Stimulated activated CD4-positive, alpha-beta T cell treated with anti-CD3 and anti-CD28 coated beads, Interleukin-12 subunit alpha, Interleukin-12 subunit beta, amount 100 ng/mL, for 24 hours (primary cell): Measurements from ENCODE around the gene ZBTB9.

Experiments used
- DNase-seq, 2 experiments: peaks; one replicate each; pipeline ENCODE4 v3.0.0-alpha.2; 2020; ENCODE audit warnings: low read depth in 2 of 2

The ZBTB9 gene

DNA sequence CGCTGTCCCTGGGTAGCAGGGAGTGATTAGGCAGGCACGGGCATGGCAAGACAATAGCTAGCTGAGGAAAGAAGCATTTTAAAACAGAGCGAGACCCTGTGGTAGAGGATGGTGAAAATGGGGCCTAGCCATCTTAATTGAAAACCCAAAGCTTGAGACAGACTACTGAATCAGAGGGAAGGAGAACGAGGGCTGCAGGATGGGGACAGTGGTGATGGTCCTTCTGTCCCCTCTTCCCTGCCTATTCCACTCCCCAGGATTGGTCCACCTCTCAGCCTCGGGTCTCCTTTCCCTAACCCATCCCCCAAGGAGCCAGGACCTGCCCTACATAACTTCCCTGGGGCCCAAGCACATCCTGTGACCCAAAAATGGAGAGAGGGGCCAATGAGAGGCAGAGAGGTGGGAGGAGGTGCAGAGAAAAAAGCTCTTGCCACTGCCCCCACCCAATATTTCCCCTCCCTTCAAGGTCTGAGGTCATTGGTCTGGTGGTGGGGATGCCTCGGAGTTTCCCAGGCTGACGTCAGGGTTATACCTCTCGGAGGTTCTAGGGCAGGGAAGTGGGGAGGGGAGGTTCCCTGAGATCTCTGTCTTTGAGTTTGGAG lies 35.6 kb upstream of the ZBTB9 start:
- DNase-seq, result peak in 1 of 2 experiments; percentile 57

DNA sequence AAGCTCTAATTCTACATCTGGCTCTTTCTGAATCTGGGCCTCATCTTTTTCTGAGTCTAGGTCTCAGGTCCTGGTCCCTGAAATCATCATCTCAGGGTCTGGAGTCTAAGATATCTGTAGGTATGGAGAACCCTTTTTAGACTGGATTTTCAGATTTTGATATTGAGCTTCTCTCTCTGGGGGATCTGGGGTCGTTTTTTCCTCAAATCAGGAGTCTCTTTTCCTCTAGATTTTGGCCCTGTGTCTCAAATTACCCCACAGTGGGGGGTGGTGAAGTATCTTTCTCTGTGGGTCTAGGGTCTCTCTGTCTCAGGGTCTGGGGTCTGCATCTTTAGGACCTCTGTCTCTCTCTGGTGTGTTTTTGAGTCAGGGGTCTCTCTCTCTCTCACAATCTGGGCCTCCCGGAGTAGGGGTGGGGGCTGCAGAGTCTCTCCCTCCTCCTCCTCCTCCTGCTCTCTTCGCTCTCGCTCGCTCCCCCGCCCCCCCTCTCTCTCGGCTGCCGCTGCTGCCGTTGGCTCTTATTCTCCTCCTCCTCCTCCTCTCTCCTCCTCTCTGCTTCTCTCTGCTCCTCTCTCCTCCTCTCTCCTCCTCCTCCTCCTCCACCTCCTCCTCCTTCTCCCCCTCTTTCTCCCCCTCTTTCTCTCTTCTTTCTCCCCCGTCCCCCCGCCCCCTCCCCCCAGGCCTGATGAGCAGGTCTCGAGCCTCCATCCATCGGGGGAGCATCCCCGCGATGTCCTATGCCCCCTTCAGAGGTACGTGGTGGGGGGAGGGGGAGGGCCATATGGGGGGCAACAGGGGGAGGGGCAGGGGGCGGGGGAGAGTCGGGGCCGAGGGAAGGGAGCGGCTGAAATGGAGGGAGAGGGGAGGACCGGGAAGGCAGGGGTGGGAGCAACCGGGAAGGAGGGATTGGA lies 34.5 kb upstream of the ZBTB9 start, which contains the start of gene SYNGAP1:
TSS of gene SYNGAP1 (plus strand) at position 486 of the 911 bp plus-strand sequence. CDS start at position 686, 200 bp downstream.
- DNase-seq, result no peak

DNA sequence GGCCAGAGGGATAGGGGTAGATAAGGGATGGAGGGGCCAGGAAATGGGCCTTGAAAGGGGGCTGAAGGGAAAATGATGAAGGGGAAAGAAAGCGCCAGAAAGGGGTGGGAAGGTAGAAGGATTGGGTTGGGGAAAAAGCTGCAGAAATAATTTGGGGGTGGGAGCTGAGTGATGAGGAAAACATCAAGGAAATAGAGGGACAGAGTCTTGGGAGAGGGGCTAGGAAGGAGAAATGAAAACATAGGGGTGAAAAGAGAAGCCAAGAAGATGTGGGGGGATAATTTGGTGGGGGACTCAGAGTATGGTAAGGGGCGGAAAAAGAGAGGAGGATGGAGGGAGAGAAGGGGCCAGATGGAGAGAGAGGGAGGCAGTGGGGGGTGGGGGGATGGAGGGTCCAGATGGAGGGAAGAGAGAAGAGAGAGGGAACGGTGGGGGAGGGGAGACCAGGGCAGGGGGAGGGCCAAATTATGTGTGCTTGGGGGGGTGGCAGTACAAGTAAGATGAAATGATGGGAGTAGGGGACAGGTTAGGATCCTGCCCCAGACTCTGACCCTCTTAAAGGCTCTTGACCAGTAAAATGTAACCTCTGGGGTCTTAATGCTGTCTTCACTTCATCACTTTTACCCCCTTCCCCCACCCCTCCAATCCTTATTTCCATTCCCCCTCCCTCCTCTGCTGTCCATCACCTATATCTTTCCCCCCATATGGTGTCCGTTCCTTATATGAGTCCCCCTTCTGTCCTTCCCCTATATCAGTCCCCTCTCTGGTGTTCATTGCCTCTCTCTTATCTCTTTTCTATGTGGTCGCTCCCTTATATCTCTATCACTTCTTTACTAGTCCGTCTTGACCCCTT lies 33.7 kb upstream of the ZBTB9 start:
- no peak for DNase-seq

DNA sequence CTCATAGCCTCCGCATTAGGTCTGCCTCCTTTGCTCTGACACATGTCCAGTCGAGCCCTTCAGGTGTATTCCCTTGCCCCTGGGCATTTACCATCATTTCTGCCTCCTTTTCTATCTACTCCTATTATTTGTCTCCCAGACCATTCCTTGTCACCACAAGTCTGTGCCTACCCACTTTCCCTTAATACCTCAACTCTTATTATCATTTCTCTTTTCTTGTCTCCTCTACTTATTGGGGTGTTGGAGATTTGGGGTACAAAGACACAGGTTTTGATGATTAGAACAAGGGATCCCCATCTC lies 33.1 kb upstream of the ZBTB9 start:
- no peak for DNase-seq

DNA sequence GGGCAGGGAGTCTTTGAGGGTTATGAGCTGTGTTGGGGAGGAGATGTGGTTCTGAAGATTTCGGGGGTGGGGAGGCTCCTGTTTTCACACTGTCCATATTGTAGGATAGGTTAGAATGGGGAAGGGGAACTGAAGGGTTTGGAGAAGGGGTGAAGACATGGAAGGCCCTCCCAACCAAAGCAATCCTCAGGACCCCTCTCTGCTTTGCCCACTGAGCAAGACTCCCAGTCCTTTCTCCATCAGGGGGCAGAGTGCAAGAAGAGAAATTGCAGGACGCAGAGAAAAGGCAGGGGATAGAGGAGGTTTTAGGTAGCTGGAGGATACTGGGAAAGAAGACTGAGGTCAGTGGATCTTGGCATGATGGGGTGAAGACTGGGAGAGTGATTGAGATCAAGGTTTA lies 30.6 kb upstream of the ZBTB9 start:
- no peak for DNase-seq

DNA sequence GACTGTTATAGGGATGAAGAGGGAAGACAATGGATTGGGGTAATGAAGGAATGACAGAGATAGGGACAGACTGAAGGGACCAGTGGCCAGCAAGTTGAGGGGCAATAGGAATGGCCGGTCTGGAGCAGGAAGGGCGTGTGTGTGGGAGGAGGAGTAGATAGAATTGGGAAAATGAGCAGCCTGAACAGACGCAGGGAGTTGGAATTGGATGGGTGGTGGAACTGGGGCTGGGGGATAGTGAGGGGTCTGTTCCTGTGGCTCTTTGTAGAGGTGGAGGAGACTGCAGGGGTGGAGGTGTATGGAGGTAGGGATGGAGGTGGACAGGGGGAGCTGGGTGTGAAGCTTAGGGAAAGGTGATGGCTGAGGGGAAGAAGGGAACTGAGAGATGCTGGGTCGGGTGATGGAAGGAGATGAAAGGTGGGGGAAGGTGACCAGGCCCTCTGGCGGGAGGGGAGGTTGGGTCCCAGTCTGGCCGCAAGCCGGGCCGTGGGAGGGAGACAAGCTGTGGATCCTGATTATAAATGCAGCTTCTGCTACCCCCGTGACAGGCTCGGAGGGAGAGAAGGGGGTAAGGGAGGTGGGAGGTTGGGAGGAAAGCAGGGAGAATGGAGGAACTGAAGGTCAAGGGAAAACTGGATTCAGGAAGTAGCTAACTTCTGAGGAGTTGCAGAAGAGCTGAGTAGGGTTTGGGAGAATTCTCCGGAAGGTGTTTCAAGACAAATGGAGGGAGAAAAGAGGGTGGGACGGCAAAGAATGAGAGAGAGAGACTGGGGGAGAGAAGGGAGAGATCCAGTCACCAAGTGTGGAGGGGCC lies 29.3 kb upstream of the ZBTB9 start:
- no peak for DNase-seq

DNA sequence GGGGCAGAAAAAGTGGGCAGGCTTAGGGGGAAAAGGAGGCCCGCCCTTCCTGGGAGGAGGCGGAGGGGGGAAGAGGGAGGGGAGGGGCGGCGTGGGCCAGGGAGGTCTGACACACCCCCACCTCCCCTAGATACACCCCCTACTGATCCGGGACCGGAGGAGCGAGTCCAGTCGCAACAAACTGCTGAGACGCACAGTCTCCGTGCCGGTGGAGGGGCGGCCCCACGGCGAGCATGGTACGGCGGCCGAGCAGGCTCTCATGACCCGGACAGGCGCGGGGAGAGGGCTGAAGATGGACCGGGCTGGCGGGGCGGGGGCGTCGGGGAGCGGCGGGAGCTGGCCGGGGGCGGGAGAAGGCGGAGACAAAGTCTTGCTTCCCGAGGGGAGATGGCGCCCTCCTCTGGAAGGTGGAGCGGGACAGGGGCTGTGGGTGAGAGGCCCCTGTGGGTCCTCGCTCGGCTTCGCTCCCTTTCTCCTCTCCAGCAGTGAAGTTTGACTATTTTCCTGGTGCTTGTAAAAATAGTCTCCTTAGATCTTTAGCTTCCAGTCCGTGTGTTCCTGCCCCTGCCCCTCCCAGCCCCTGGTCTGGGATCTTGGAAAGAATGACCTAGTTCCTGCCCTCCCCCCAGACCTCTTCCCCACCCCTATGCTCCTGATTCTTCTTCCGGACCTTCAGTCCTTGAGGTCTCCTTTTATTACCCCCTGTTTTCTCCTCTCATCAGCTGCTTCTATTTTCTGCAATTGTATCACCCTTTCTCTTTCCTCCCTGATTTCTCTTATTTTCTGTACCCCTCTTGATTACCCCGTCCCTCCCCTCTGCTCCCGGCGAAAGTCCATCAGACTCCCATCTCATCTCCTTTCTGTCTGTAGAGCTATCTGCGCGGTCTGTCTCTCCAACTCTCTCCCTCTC lies 28.5 kb upstream of the ZBTB9 start:
- peak; percentile 61 to 87 for DNase-seq

DNA sequence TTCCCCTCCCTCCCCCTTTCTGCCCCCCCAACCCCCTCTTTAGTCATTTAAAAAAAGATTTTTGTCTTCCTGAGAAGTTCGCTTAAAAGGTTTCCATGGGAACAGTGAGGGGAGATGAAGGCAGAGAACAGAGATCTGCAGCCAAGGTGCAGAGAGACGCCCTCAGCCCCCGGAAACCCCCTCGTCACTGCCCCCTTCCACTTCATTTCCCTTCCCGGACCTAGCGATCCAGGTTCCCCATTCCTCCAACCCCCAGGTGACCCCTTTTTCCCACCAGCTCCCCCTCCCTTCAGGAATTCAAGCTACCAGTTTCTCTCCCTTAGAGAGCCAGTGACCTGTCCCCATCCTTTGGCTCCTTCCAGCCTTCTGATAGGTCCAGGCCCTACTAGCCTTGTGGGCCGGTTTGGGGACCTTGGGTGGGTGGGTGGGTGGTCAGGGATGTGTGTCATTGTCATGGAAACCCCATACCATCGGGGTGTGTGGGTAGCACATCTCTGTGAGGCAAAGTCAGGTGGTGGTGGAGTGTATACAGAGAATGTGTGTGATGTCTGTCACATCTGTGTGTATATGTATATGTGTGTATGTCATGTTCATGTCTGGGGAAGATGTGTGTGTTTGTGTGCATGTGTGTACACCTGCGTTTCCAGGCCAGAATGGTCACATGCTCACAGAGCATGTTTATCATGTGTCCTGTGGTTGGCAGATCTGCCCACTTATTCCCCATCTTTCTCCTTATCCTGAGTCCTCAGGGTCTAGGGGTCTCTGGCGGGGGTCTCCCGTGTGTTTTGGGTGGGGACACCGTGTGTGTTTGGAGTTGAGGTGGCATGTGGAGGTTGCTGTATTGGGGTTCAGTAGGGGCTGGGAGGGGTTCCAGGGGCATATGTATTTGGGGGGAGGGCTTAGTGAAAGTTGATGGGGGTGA lies 27.5 kb upstream of the ZBTB9 start:
- DNase-seq, result no peak

DNA sequence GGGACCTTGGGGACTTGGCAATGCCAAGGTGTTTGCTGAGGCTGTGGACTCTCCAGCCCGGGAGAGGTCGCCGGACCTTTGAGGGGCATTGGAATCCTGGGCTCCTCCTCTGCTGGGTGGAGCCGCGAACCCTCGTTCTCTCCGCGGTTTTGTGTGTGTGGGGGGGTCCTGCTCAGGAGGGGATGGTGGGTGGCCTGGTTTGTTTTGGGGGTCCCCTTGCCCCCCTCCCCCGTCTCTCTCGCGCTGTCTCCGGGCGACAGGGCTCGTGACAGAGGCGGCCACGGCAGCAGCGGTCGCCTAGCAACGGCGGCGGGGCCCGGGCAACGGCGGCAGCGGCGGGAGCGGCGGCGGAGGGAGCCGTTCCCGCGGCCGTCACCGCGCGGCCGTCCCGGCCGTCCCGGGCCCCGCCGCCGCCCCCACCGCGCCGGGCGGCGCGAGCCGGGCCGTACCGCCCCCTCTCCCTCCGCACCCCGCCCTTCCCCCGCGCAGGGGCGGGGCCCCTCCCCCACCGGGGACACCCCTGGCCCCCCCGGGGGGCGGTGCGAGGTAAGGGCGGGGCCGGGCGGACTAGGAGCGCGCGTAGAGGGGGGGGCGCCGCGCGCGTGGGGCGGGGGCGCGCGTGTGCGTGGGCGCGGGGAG lies 26.7 kb upstream of the ZBTB9 start:
- DNase-seq, result no peak

DNA sequence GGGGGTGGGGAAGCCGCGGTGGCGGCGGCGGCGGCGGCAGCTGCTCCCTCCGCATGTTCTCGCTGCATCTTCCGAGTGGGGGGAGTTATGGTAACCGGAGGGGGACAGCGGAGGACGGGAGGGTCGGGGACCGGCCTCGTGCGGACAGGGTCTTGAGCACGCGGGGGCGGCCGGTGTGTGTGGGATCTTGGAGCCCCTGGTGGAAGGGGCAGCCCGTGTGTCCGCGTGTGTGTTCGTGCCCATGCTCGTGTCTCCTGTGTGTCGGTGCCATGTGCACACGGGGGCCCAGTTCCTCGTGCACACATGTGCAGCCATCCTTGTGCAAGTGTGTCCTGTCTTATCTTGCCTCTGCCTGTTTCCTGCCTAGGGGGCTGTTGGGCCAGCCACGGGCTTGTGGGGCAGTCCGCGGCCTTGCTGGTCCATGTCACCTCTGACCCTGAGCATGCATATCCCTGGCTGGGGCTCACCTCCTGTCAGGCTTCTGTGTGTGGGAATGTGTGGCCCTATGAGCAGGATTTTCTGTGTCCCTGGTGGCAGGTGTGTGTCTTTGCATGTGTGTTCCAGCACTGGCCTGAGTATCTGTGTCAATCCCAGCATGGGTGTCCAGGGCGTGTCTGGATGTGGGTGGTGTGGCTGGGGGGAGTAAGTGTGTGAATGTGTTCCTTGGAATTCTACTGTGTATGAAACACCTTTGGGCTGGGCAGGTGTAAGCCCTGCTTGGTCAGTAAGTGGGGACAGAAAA lies 26.0 kb upstream of the ZBTB9 start:
- no peak for DNase-seq

DNA sequence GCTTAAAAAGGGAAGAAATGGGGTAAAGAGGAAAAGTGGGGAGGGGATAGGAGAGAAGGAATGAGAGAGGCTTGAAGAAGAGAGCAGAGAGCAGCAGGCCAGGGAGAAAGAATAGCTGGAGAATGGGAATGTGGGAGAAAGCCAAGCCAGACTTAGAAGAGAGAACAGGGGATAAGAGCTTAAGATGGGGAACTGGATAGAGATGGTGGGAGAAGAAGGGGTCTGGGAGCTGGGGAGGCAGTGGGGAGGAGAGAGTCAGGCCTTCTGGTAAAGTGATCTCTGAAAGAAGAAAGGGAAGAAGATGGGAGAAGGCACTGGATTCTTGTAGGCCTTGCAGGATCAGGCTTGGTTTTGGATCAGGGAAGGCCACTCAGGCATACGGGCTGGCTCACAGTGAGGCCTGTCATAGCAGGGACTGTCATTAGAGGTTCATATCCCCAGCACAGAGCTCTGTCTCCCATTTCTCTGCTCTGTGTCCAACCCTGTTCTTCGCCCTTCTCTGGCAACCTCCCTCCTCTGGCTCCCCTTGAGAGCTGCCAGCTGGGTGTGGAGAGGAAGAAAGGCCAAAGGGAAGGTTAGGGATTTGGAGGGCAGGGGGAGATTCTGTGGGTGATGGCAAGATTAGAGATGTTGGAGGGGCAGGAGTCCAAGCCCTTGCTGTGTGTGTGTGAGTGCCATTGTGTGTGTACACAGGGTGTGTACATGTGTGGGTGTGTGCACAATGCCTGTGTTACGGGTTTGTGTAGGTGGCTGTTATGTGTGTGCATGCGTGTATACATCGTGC lies 25.2 kb upstream of the ZBTB9 start:
- DNase-seq, result no peak

DNA sequence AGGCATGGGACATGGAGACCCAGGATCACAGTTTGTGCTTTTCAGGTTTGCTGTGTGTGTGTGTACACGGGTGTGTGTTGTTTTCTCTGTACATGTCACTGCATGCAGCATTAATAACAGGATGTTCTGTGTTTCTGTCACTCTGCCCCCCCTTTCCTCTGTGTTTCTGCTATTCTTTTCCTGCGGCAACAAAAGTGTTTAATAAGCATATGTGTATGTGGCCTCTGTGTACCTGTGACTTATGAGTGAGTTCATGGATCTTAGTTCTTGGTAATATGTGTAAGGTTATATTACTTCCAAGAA lies 24.7 kb upstream of the ZBTB9 start:
- no peak for DNase-seq

DNA sequence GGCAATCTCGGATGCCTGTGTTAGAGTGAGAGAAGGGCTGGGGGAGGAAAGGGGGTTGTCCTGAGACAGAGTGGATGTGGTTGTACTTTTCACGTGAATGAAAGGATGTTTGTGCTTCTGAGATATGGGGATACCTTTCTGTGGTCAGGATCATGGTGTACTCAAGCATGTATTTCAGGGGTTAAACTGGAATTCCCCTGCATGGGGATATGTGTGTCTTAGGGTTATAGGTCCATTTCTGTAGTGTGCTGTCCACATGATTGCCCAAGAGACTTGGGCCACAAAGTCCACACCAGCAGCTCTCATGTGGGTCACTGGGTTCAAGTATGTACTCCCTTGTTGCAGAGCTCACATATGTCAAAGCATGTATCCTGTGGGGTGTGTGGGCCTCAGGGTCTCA lies 24.0 kb upstream of the ZBTB9 start:
- DNase-seq, result no peak

DNA sequence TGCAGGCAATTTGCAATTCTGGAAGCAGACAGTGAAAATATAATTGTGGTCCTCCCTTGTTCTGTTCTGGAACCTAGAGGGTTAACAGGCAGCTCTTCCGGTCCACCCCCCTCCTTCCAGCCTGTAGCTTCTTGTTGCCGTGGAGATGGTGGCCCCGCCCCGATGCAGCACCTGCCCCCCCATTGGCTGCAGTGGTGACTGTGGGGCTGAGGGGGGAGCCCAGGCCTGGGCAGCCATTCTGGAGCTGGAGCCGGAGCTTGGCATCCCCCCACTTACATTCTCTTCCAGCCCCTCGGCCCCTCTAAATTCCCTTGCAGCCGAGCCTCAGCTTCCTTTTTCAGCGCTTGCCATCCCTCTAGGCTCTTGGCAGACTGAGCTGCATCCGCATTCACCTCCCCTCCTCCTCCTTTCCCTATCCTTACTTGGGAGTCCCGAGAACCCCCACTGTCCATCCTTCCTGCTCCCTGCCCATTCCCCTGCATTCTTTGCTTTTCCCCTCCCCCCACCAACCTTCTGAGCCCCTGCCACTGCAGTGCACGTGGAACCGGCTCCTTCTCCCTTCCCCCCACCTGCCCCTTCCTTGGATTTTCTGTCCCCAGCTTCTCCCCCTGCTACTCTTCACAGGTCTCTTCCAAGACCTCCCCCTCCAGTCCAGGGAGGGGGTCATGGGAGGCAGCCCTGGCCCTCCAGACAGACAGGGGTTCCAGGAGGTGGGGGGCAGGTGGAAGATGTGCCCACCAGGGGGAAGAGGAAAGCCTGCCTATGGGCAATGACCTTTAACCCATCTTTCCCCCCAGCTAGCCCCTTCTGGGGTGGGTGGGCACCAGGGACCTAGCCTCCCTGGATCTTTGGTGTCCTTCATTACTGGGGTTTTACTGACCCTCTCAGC lies 23.1 kb upstream of the ZBTB9 start:
- peak; percentile 68 to 72 for DNase-seq

DNA sequence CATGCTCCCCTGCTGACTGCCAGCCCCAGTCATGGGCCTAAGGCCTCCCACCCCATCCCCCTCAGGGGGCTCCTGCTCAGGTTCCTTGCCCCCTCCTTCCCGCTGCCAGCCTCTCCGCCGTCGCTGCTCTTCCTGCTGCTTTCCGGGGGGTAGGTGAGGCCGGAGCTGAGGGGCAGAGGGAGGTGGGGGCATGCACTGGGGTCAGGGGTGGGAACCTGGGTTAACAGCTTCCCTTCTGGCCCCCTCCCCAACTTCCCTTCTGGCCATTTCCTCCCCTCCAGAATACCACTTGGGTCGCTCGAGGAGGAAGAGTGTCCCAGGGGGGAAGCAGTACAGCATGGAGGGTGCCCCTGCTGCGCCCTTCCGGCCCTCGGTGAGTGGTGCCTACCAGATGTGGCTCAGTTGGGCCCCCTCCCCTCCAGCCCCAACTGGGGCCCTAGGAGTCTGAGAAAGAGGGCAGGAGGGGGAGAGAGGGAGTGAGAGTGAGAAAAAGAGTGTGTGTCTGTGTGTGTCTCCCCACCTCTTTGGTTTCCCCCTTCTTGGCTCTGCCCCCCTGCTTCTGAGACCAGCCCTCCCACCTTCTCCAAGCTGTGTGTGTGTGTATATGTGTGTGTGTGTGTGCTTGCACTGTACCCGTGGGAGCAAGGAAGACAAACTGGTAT lies 22.4 kb upstream of the ZBTB9 start:
- no peak for DNase-seq

DNA sequence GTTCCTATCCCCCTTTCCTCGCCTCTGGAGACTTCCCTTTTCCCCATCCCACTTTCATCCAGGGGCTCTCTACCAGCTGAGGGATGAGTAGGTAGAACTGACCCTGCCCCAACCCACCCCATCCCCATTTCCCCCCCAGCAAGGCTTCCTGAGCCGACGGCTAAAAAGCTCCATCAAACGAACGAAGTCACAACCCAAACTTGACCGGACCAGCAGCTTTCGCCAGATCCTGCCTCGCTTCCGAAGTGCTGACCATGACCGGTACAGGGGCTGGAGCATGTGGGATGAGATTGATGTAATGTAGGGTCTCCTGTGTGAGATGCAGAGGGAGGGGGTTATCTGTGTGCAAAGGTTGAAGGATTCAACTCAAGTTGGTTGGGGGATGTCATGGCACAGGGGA lies 21.8 kb upstream of the ZBTB9 start:
- no peak for DNase-seq
